Measurements from ENCODE around the gene ADAMTS4.

GRCh38 chr1:161171191-161171590 is 27.7 kb downstream of the ADAMTS4 start:
- no peak for TF ChIP-seq RCOR1 (IDR thresholded peaks at IDR 0.05; ENCODE audit: borderline replicate concordance in 1 of 2, low read depth in 2 of 2, low read length in 2 of 2)
- no peak for TF ChIP-seq MYNN (IDR thresholded peaks at IDR 0.05)
- no peak for TF ChIP-seq MYNN (CRISPR knock-in tag; IDR thresholded peaks at IDR 0.05)
- TF ChIP-seq SP1 (CRISPR knock-in tag; IDR thresholded peaks at IDR 0.05), result no peak
- no peak for TF ChIP-seq IRF2 (CRISPR knock-in tag; IDR thresholded peaks at IDR 0.05)
- no peak for TF ChIP-seq BRCA1 (IDR thresholded peaks at IDR 0.05)
- no peak for TF ChIP-seq BRCA1 (CRISPR knock-in tag; IDR thresholded peaks at IDR 0.05)
- TF ChIP-seq MTF1 (CRISPR knock-in tag; IDR thresholded peaks at IDR 0.05; ENCODE audit: borderline replicate concordance), result no peak
- no peak for TF ChIP-seq TCF7L2 (IDR thresholded peaks at IDR 0.05; ENCODE audit: low read depth, low read length)
- no peak for TF ChIP-seq EZH2 (IDR thresholded peaks at IDR 0.05; ENCODE audit: borderline replicate concordance, low read depth, low read length)
- no peak for TF ChIP-seq ZBTB7A (IDR thresholded peaks at IDR 0.05; ENCODE audit: borderline replicate concordance, control insufficient read depth, low read depth, low read length)
- TF ChIP-seq KDM1A (IDR thresholded peaks at IDR 0.05), result no peak
- TF ChIP-seq NRF1 (conservative IDR thresholded peaks at IDR 0.05 in 1 of 2, IDR thresholded peaks at IDR 0.05 in 1 of 2), result no peak
